Measurements from ENCODE around the gene ALPI.

The ALPI gene

DNA sequence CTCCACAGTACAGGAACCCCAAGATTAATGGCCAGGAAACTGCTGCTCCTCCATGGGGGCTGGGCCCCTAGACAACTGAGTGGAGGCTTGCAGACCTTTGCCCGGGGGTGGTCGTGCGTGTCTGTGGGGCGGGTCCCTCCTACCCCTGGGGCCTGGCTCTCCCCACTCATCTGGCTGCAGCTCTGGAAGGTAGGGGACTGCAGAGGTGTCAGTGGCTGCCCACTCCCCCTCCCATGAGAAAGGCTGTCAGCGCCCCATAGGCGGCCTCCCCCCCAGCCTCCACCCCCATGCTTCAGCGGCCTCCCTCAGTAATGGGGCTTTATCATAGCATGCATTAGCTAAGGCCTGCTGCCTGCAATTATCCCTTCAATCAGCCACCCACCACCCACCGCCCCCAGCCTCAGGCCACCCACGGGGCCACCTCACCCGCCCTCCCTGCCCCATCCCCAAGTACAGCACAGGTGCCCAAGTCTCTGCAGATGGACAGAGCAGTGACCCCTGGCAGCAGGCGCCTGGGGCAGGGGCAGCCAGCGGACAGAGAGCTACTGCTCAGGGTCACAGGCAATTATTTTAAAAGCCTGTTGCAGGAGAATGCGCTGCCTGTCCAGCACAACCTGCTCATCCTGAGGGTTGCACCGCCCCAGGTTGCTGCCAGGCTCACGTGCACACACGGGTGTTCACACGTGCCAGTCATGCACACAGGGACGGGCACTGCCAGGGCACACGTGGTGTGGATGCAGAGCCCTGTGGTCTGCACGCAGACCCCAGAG, 40.7 kb downstream of the ALPI start:
- H3K4me3 ChIP-seq = no peak overlapping the region
- no peak overlapping the region for H3K9ac ChIP-seq
- H3K4me2 ChIP-seq = no peak overlapping the region
- no peak overlapping the region for H3K27ac ChIP-seq
- H4K20me1 ChIP-seq = no peaks in the 10 kb centered on the region
- TF ChIP-seq Cebpa-rat (IDR thresholded peaks at IDR 0.05) = no peak
- no peaks in the 10 kb centered on the region for H3K36me3 ChIP-seq
- no peaks in the 10 kb centered on the region for H3K9me3 ChIP-seq
- H3K4me1 ChIP-seq = no peaks in the 10 kb centered on the region
- H3K27me3 ChIP-seq = peaks cover 9% of the 10 kb centered on the region

DNA sequence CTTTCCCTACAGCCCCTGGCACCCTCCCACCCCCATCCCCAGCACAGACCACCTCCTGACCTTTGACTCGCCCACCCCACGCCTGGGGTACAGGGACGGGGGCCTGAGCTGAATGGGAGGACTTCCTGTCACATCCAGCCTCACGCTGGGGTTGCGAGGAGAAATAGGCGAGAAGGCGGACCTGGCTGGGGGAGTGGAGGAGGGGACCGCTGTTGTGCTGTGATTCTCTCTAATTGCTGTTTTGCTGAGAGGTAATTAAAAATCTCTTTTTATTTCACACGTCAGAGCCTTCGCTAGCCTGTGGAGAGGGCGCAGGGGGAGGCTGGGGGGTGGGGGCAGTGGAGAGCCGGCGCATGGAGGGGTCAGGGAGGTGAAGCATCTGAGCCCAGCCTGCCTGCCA, 41.4 kb downstream of the ALPI start:
- Histone ChIP-seq H4K20me1 (no peaks in the 10 kb centered on the region), H3K27ac (no peak overlapping the region), H3K4me2 (no peak overlapping the region), H3K36me3 (no peaks in the 10 kb centered on the region), H3K9ac (no peak overlapping the region), H3K4me1 (peaks cover 2% of the 10 kb centered on the region), H3K27me3 (peaks cover 15% of the 10 kb centered on the region), H3K9me3 (no peaks in the 10 kb centered on the region), H3K4me3 (no peak overlapping the region)
- no peak for TF ChIP-seq Cebpa-rat (IDR thresholded peaks at IDR 0.05)

- Histone ChIP-seq H3K27me3 (peaks cover 26% of the 10 kb centered on the region), H3K9me3 (no peaks in the 10 kb centered on the region), H3K4me1 (peaks cover 11% of the 10 kb centered on the region), H3K4me3 (no peak overlapping the region), H3K36me3 (no peaks in the 10 kb centered on the region), H3K9ac (no peak overlapping the region), H3K4me2 (no peak overlapping the region), H3K27ac (no peak overlapping the region), H4K20me1 (no peaks in the 10 kb centered on the region)
- no peak for TF ChIP-seq Cebpa-rat (IDR thresholded peaks at IDR 0.05)
Observed at GRCh38 chr2:232498452-232498851, 42.5 kb downstream of the ALPI start.

DNA sequence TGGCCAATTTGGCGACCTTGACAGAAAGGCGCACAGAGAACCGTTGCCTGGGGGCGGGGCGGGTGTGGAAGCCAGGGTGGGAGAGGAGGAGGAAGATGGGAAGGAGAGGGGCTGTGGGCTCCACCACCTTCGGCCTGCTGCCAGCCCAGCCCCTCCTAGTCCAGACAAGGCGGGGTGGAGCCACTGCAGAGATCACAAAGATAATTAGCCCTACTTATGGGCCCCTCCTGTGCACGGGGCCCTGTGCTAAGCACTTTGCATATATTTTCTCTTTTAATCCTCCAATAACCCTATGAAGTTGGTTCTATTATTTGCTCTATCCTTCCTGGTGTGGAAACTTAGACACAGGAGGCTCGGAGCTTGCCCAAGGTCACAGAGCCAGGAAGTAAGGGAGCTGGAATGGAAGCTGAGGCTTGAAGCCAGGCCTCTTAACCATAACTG, 45.4 kb downstream of the ALPI start:
- H3K4me2 ChIP-seq = no peak overlapping the region
- peaks cover 18% of the 10 kb centered on the region for H3K4me1 ChIP-seq
- H3K4me3 ChIP-seq = no peak overlapping the region
- H3K27me3 ChIP-seq = peaks cover 55% of the 10 kb centered on the region
- H3K9ac ChIP-seq = no peak overlapping the region
- no peak for TF ChIP-seq Cebpa-rat (IDR thresholded peaks at IDR 0.05)
- H4K20me1 ChIP-seq = no peaks in the 10 kb centered on the region; the same call in 1 of the 2 replicates
- H3K27ac ChIP-seq = no peak overlapping the region
- H3K9me3 ChIP-seq = no peaks in the 10 kb centered on the region
- no peaks in the 10 kb centered on the region for H3K36me3 ChIP-seq

DNA sequence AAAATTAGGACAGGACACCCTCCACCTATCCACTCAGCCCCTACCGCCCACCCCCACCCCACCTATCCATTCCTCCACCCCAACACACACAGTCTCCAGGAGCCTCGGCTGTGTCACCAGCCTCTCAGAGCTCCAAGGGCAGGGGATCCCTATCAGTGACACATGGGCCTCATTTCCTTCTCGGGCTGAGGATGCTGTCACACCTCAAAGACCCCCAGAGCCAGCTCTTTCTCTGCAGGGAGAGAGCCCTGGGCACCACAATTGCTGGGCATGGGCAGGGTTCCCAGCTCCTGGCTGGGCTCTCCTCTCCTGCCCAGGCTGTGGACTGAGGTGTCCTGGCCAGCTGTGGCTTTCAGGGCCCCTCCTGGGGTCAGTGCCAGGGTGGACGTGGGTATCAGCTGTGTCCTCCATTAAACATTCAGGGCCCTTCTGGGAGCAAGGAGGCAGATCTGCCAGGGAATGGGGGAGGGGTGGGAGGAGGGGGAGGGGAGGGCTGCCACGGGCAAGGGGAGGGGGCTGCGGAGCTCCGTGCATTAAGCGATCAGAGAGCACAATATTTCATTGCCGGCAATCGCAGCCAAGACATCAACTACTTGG, 45.9 kb downstream of the ALPI start:
- H3K9me3 ChIP-seq = no peaks in the 10 kb centered on the region
- peak overlapping the region; percentile 65 for H3K4me2 ChIP-seq
- no peak overlapping the region for H3K4me3 ChIP-seq
- no peaks in the 10 kb centered on the region for H3K36me3 ChIP-seq
- H3K27ac ChIP-seq = no peak overlapping the region
- no peak for TF ChIP-seq Cebpa-rat (IDR thresholded peaks at IDR 0.05)
- H3K9ac ChIP-seq = no peak overlapping the region
- H3K27me3 ChIP-seq = peaks cover 60% of the 10 kb centered on the region
- H4K20me1 ChIP-seq = peaks cover 4% of the 10 kb centered on the region; the same call in 1 of the 2 replicates
- H3K4me1 ChIP-seq = peaks cover 18% of the 10 kb centered on the region

DNA sequence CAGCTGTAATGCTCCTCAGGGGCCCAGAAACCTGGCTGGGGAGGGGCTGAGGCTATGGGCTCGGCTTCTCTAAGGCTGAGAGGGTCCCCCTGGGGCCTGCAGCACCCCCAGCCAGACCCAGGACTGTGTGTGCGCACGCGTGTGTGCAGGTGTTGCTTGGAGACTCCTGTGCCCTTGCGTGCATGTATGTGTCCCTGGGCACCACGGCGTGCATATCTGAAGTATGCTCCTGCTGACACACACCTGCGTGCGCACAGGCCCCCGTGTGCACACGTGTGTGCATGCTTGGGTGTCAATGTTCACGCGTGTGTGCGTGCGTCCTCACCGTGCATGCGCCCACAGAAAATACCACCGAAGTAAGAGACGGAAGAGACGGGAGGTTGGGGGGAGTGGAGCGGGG, 46.6 kb downstream of the ALPI start:
- Histone ChIP-seq H3K4me2 (peak overlapping the region; percentile 65), H3K27ac (no peak overlapping the region), H3K9me3 (no peaks in the 10 kb centered on the region), H3K9ac (no peak overlapping the region), H3K4me1 (peaks cover 18% of the 10 kb centered on the region), H3K27me3 (peaks cover 64% of the 10 kb centered on the region), H3K4me3 (no peak overlapping the region), H3K36me3 (no peaks in the 10 kb centered on the region), H4K20me1 (peaks cover 7% of the 10 kb centered on the region; the same call in 1 of the 2 replicates)
- TF ChIP-seq Cebpa-rat (IDR thresholded peaks at IDR 0.05) = no peak

DNA sequence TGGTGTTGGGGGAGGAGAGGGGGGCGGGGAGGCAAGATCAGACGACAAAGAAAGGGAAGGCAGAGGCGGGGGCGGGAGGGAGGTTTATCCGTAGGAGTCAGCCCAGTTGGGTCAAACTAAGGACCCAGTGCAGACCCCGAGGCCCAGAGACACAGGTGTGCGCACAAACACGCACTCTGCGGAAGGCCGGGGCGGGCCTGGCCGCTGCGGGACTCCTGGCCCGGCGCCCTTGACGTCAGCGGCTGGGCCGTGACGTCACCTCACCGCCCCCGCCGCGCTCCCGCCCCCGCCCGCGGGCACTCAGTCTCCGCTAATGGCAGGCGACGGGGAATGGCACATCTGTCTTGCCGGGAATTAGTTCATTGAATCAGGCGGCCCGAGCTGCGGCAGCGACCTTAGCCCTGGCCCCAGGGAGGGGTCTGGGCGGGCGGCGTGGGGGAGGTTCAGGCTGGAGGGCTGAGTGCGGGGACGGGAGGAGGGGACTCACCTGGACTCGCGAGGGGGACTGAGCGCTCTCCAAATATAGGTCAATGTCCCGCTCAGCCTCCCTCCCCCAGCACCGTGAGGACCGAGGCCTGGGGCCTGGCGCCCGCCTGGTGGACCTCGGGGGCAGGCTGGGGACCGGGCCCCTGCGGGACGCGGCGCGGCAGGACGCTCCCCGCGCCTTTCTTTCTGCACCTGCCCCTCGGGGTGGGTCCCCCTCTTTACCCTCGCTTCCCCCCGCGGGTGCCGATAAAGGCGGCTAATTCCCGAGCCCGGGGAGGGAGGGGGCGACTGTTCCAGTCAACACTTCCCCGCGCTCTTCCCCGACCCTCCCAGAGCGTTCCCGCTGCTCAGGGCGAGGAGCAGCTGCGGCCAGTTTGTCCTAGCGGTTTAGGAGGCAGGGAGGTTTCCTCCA, 47.2 kb downstream of the ALPI start:
- H4K20me1 ChIP-seq = peaks cover 7% of the 10 kb centered on the region; the same call in 1 of the 2 replicates
- H3K36me3 ChIP-seq = no peaks in the 10 kb centered on the region
- H3K9me3 ChIP-seq = no peaks in the 10 kb centered on the region
- no peak overlapping the region for H3K9ac ChIP-seq
- H3K4me3 ChIP-seq = no peak overlapping the region
- H3K4me2 ChIP-seq = peak overlapping the region; percentile 51
- H3K27ac ChIP-seq = no peak overlapping the region
- no peak for TF ChIP-seq Cebpa-rat (IDR thresholded peaks at IDR 0.05)
- H3K4me1 ChIP-seq = peaks cover 18% of the 10 kb centered on the region
- H3K27me3 ChIP-seq = peaks cover 64% of the 10 kb centered on the region

DNA sequence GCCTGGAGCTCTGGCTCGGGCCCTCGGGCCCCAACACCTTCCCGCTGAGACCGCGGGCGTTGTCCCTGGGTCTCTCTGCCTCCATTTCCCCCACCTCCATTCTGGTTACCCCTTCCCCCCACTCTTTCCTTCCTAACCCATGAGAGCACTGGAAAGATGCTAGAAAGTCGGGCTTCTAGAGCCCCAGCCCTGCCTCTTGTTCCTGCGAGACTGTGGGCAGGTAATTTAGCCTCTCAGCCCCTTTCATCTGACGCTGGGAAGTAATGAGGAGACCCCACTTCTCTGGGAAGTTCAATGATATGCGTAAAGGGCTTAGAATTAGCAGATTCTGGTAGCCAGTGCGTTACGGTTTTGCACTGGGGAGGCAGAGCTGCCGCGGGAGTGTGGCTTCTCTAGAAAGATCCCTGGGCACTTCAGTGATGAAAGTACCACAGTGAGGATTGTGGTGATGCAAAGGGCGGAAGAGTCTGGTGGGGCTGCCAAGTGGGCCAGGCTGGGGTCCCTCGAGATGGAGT, 47.9 kb downstream of the ALPI start:
- no peak for TF ChIP-seq Cebpa-rat (IDR thresholded peaks at IDR 0.05)
- H3K4me2 ChIP-seq = peak overlapping the region; percentile 51; the same call in 1 of the 2 replicates
- no peak overlapping the region for H3K4me3 ChIP-seq
- H3K27ac ChIP-seq = no peak overlapping the region
- no peak overlapping the region for H3K9ac ChIP-seq
- no peaks in the 10 kb centered on the region for H3K36me3 ChIP-seq
- peaks cover 64% of the 10 kb centered on the region for H3K27me3 ChIP-seq
- H3K4me1 ChIP-seq = peaks cover 18% of the 10 kb centered on the region
- no peaks in the 10 kb centered on the region for H3K9me3 ChIP-seq
- H4K20me1 ChIP-seq = peaks cover 7% of the 10 kb centered on the region; the same call in 1 of the 2 replicates

- Histone ChIP-seq H4K20me1 (peaks cover 7% of the 10 kb centered on the region; the same call in 1 of the 2 replicates), H3K27ac (no peak overlapping the region), H3K9me3 (no peaks in the 10 kb centered on the region), H3K4me3 (no peak overlapping the region), H3K27me3 (peaks cover 64% of the 10 kb centered on the region), H3K36me3 (no peaks in the 10 kb centered on the region), H3K9ac (no peak overlapping the region), H3K4me1 (peaks cover 18% of the 10 kb centered on the region), H3K4me2 (no peak overlapping the region)
- no peak for TF ChIP-seq Cebpa-rat (IDR thresholded peaks at IDR 0.05)
Observed at GRCh38 chr2:232504438-232504837, 48.5 kb downstream of the ALPI start.
